Panc1 (cell line): Measurements from ENCODE around the gene KCP. TPM values are rescaled to one million over a fixed set of nuclear protein-coding genes. Genes with fewer than 3 reads are reported as not detected.

Experiments used
- ATAC-seq: fragments of 200-7000 bp; cut with Tn5 transposase; 2 replicates; pipeline ENCODE4 v1.9.1; 2020; ENCODE audit warnings: mild to moderate bottlenecking, moderate library complexity
- BruUV-seq: library from RNA; stranded (reverse); fragments of 400-500 nt; replicated peaks from 2 replicates; lab custom pipeline; 2021; lab: Mats Ljungman, UMichigan
- CTCF ChIA-PET: fragments of 300-600 bp; sonication (Branson Sonifier 250); formaldehyde crosslinking; loops from one replicate; lab custom pipeline; 2022; ENCODE audit warnings: antibody characterized with exemption; lab: Charles Lee
- POLR2A ChIA-PET: fragments of 300-600 bp; sonication (Branson Sonifier 250); formaldehyde crosslinking; loops from one replicate; lab custom pipeline; 2022; ENCODE audit warnings: antibody characterized with exemption; lab: Charles Lee
- DNase-seq: peaks from one replicate; pipeline ENCODE4 v3.0.0-alpha.2; 2010; ENCODE audit warnings: low read depth, low spot score
- H3K27ac ChIP-seq: 2 replicates; pipeline ENCODE4 v1.5.1; 2011; ENCODE audit warnings: mild to moderate bottlenecking, low read length, inconsistent platforms
- H3K27me3 ChIP-seq: fragments of 200-500 bp; sonication (Bioruptor generic); 2 replicates; pipeline ENCODE4 v1.6.0; 2014; ENCODE audit warnings: low read length, inconsistent platforms; ENCODE audit not compliant: control insufficient read depth, insufficient read depth
- H3K36me3 ChIP-seq: fragments of 200-500 bp; sonication (Bioruptor generic); 2 replicates; pipeline ENCODE4 v1.5.1; 2014; ENCODE audit warnings: inconsistent platforms, mild to moderate bottlenecking, low read length, moderate library complexity; ENCODE audit not compliant: control insufficient read depth, insufficient read depth
- H3K4me1 ChIP-seq: 2 replicates; pipeline ENCODE4 v1.5.1; 2011; ENCODE audit warnings: inconsistent platforms, mild to moderate bottlenecking, low read length, moderate library complexity; ENCODE audit not compliant: control insufficient read depth, insufficient read depth
- H3K4me3 ChIP-seq, 2 experiments: 2 replicates each; pipeline ENCODE4 v1.5.1; 2011 to 2012; ENCODE audit warnings: low read depth in 2 of 2, low read length in 2 of 2, mild to moderate bottlenecking in 2 of 2, inconsistent platforms in 1 of 2, moderate library complexity in 1 of 2
- H3K9me3 ChIP-seq: fragments of 200-500 bp; sonication (Bioruptor generic); 2 replicates; pipeline ENCODE4 v1.5.1; 2014; ENCODE audit warnings: low read depth, mild to moderate bottlenecking, inconsistent platforms, low read length, moderate library complexity; ENCODE audit not compliant: control insufficient read depth, insufficient read depth
- CTCF ChIP-seq: fragments of 450-650 bp; IDR thresholded peaks from 2 replicates; pipeline ENCODE4 v1.5.1; 2017; ENCODE audit warnings: mild to moderate bottlenecking
- POLR2AphosphoS5 ChIP-seq: IDR thresholded peaks from 2 replicates; pipeline ENCODE4 v1.6.1; 2012; ENCODE audit warnings: mild to moderate bottlenecking, low read depth, low read length, moderate library complexity
- SIN3A ChIP-seq: IDR thresholded peaks from 2 replicates; pipeline ENCODE4 v1.6.1; 2012; ENCODE audit warnings: low read depth, mild to moderate bottlenecking, low read length, moderate library complexity, borderline replicate concordance; ENCODE audit not compliant: insufficient read depth
- TCF7L2 ChIP-seq: IDR thresholded peaks from 2 replicates; pipeline ENCODE4 v1.6.1; 2011; ENCODE audit warnings: mild to moderate bottlenecking, low read depth, low read length, inconsistent platforms
- in situ Hi-C: cut with HindIII; loops from 2 replicates; pipeline ENCODE4 v1.10.0; 2016; ENCODE audit warnings: low sequenced_read_pairs, low pct_unique_long_range_greater_than_20kb
- intact Hi-C: fragments of 100-400 bp; cut with micrococcal nuclease; formaldehyde crosslinking; loops from one replicate; pipeline ENCODE4 v1.10.0; 2022; ENCODE audit not compliant: unreplicated experiment
- total RNA-seq: library from RNA; stranded (reverse); gene quantifications from one replicate; pipeline ENCODE4 v1.2.1, GENCODE V29; 2021; ENCODE audit not compliant: unreplicated experiment
- TF ChIP-seq, protein P1 (sequence below), 2 experiments: IDR thresholded peaks; 2 replicates each; pipeline ENCODE4 v1.6.1; 2011 to 2012; ENCODE audit warnings: low read depth in 2 of 2, control low read depth in 1 of 2, low read length in 1 of 2, mild to moderate bottlenecking in 1 of 2, moderate library complexity in 1 of 2; ENCODE audit not compliant: insufficient read depth in 1 of 2

Gene KCP
- total RNA-seq, 1 experiment from 2014 or later = 0.13 TPM

- in situ Hi-C loops (no loop called here), intact Hi-C loops (no loop called here)
- peak; percentile 71 for ATAC-seq
Observed at GRCh38 chr7:128890306-128891109, 20.0 kb downstream of the KCP start.

GRCh38 chr7:128889121-128889520 lies 21.4 kb downstream of the KCP start:
- Histone ChIP-seq H3K27ac (no peak overlapping the region), H3K9me3 (no peaks in the 10 kb centered on the region), H3K27me3 (no peaks in the 10 kb centered on the region), H3K36me3 (no peaks in the 10 kb centered on the region), H3K4me1 (no peaks in the 10 kb centered on the region; the same call in 1 of the 2 replicates), H3K4me3 (no peak overlapping the region)
- no peak for ATAC-seq
- TF ChIP-seq, protein P1, sequence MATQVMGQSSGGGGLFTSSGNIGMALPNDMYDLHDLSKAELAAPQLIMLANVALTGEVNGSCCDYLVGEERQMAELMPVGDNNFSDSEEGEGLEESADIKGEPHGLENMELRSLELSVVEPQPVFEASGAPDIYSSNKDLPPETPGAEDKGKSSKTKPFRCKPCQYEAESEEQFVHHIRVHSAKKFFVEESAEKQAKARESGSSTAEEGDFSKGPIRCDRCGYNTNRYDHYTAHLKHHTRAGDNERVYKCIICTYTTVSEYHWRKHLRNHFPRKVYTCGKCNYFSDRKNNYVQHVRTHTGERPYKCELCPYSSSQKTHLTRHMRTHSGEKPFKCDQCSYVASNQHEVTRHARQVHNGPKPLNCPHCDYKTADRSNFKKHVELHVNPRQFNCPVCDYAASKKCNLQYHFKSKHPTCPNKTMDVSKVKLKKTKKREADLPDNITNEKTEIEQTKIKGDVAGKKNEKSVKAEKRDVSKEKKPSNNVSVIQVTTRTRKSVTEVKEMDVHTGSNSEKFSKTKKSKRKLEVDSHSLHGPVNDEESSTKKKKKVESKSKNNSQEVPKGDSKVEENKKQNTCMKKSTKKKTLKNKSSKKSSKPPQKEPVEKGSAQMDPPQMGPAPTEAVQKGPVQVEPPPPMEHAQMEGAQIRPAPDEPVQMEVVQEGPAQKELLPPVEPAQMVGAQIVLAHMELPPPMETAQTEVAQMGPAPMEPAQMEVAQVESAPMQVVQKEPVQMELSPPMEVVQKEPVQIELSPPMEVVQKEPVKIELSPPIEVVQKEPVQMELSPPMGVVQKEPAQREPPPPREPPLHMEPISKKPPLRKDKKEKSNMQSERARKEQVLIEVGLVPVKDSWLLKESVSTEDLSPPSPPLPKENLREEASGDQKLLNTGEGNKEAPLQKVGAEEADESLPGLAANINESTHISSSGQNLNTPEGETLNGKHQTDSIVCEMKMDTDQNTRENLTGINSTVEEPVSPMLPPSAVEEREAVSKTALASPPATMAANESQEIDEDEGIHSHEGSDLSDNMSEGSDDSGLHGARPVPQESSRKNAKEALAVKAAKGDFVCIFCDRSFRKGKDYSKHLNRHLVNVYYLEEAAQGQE (IDR thresholded peaks at IDR 0.05; ENCODE audit: insufficient read depth in 1 of 2, low read depth in 2 of 2, low read length in 1 of 2) = no peak
- TF ChIP-seq SIN3A (no peak), CTCF (no peak), TCF7L2 (no peak), POLR2AphosphoS5 (no peak)
- CTCF ChIA-PET = interaction anchor here (0.7 kb wide), 1 partner anchor 211 kb away, joined by 8 read pairs; no protein-coding TSS in a partner anchor
- BruUV-seq = no TSS peak
- no peak for DNase-seq
- in situ Hi-C loops = no loop called here
- POLR2A ChIA-PET = no interaction called here
- intact Hi-C loops = loop anchor here (10.0 kb wide), 1 partner anchor 224 kb away; no protein-coding TSS in a partner anchor

More at GRCh38 chr7:128890306-128891109, 20.0 kb downstream of the KCP start:
- no peak for DNase-seq
- Histone ChIP-seq H3K36me3 (no peaks in the 10 kb centered on the region), H3K9me3 (no peaks in the 10 kb centered on the region), H3K27ac (no peak overlapping the region), H3K4me1 (no peaks in the 10 kb centered on the region; the same call in 1 of the 2 replicates), H3K27me3 (no peaks in the 10 kb centered on the region), H3K4me3 (peak overlapping the region; percentile 29 to 32)
- POLR2A ChIA-PET = interaction anchor here (0.6 kb wide), 1 partner anchor 167 kb away, joined by 6 read pairs; no protein-coding TSS in a partner anchor
- TF ChIP-seq, protein P1 (IDR thresholded peaks at IDR 0.05; ENCODE audit: insufficient read depth in 1 of 2, low read depth in 2 of 2, low read length in 1 of 2) = no peak
- TF ChIP-seq SIN3A (no peak), POLR2AphosphoS5 (no peak), TCF7L2 (no peak), CTCF (no peak)
- BruUV-seq = no TSS peak
- CTCF ChIA-PET = interaction anchor here (0.5 to 0.7 kb wide), 2 partner anchors 129 to 507 kb away, joined by 3 to 12 read pairs; no protein-coding TSS in a partner anchor
